ENCODE results near the gene BACH2. TPM values are rescaled to one million over a fixed set of nuclear protein-coding genes. Genes with fewer than 3 reads are reported as not detected.

Gene BACH2
- total and polyA plus RNA-seq, 10 of the 15 experiments (the other 5 are each of a cell fraction or from before 2014, with no cell fraction given) = 0.03 to 0.28 (median 0.04) TPM; not detected in 3

DNA sequence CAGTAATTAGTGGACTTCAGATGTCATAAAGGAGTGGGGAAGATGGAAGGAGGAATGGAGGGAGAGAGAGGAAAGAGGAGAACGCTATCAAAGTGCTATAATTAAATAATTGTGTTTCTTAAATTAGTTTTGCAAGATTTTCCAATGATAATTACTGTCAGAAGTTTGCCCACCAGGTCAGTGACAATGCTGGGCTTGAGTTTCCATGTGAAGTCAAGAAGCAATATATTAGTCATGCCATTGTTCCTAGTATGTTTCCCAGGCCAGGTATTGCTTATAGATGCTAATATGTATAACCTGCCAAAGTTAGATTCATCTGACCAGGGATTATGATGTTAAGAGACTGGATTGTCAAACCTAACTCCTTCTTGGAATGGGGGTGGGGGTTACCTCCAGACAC, 270.4 kb downstream of the BACH2 start:
- TF ChIP-seq ETV6 (conservative IDR thresholded peaks at IDR 0.05 in 1 of 2, IDR thresholded peaks at IDR 0.05 in 1 of 2; ENCODE audit: borderline replicate concordance in 1 of 2, low read depth in 1 of 2) = no peak
- TF ChIP-seq CBX3 (IDR thresholded peaks at IDR 0.05; ENCODE audit: borderline replicate concordance, low read depth) = no peak
- TF ChIP-seq, protein P1, sequence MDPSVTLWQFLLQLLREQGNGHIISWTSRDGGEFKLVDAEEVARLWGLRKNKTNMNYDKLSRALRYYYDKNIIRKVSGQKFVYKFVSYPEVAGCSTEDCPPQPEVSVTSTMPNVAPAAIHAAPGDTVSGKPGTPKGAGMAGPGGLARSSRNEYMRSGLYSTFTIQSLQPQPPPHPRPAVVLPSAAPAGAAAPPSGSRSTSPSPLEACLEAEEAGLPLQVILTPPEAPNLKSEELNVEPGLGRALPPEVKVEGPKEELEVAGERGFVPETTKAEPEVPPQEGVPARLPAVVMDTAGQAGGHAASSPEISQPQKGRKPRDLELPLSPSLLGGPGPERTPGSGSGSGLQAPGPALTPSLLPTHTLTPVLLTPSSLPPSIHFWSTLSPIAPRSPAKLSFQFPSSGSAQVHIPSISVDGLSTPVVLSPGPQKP (IDR thresholded peaks at IDR 0.05; ENCODE audit: low read depth, low read length) = no peak
- no peak for TF ChIP-seq ZNF384 (IDR thresholded peaks at IDR 0.05; ENCODE audit: borderline replicate concordance, low read depth, low read length)
- TF ChIP-seq HDGF (IDR thresholded peaks at IDR 0.05) = no peak
- no peak for TF ChIP-seq CBFB (IDR thresholded peaks at IDR 0.05; ENCODE audit: low read depth)
- TF ChIP-seq ZNF274 (IDR thresholded peaks at IDR 0.05; ENCODE audit: insufficient read depth, insufficient read length) = no peak
- TF ChIP-seq NFIC (IDR thresholded peaks at IDR 0.05; ENCODE audit: low read depth, low read length) = no peak
- no TSS peak for BruUV-seq (replicated peaks)
- no peaks in the 10 kb centered on the region for H3K36me3 ChIP-seq (ENCODE audit: control insufficient read depth in 2 of 2, insufficient read depth in 2 of 2, low read length in 1 of 2)
- H4K20me1 ChIP-seq (ENCODE audit: control insufficient read depth, insufficient read depth) = no peaks in the 10 kb centered on the region
- no peak overlapping the region for H3K9ac ChIP-seq (ENCODE audit: control insufficient read depth, insufficient read depth, low read length)
- no peak overlapping the region for H2AFZ ChIP-seq (ENCODE audit: control insufficient read depth, low read depth, low read length)
- DNase-seq (ENCODE audit: low read depth, low spot score) (no peak), ATAC-seq (no peak), FAIRE-seq (no peak)
- intact Hi-C loops (cut with micrococcal nuclease; ENCODE audit: unreplicated experiment) = no loop called here
- no peak overlapping the region for H3K4me3 ChIP-seq
- ChIA-PET CTCF (no interaction called here), RAD21 (ENCODE audit: unreplicated experiment) (no interaction called here), SMC1A (ENCODE audit: uncharacterized antibody, unreplicated experiment) (no interaction called here), POLR2A (no interaction called here)
- H3K4me1 ChIP-seq (ENCODE audit: control insufficient read depth, insufficient read depth, low read length) = no peaks in the 10 kb centered on the region
- WGBS (ENCODE audit: insufficient coverage, insufficient replicate concordance, low lambda C conversion rate, missing lambda C conversion rate) = 0% methylated on average over 1 of the region's 1 CpG
- no peak overlapping the region for H3K4me2 ChIP-seq (ENCODE audit: control insufficient read depth, insufficient read depth)
- H3K27ac ChIP-seq (ENCODE audit: control insufficient read depth, insufficient read depth) = no peak overlapping the region
- no peaks in the 10 kb centered on the region; a peak in 1 of 4 replicates for H3K27me3 ChIP-seq (replicated peaks in 1 of 2; ENCODE audit: control insufficient read depth in 2 of 2, insufficient read depth in 2 of 2, low read length in 1 of 2)
- H3K79me2 ChIP-seq (ENCODE audit: control insufficient read depth, insufficient read depth, low read length) = no peaks in the 10 kb centered on the region
- no peaks in the 10 kb centered on the region for H3K9me3 ChIP-seq (replicated peaks; ENCODE audit: control insufficient read depth, insufficient read depth, low read length)
- in situ Hi-C loops (cut with MboI) = no loop called here
